ENCODE data around the gene DAPP1. TPM values are rescaled to one million over a fixed set of nuclear protein-coding genes. Genes with fewer than 3 reads are reported as not detected.
"Not testable (repeated sequence)": the region's sequence is repeated elsewhere in the genome, so short reads cannot be mapped to it uniquely, and the experiment has no call there.

The DAPP1 gene
- total RNA-seq, result 1 to 10 TPM in 1 of 2 donors, not detected in 1; 1.3 TPM

GRCh38 chr4:99816545-99817308 is at the start of gene DAPP1:
Gene DAPP1, plus strand, starts transcription at chr4:99816827. Its CDS starts 87 bp downstream, at chr4:99816914.
- no peak within 1 kb of the TSS for H3K27ac ChIP-seq
- DNase-seq (ENCODE audit: low spot score), result peak; percentile 60
- H3K36me3 ChIP-seq, result no peaks in the 10 kb centered on the region
- peaks cover 0 to 13% of the 10 kb centered on the region in 2 donors for H3K4me1 ChIP-seq
- H3K27me3 ChIP-seq, result no peaks in the 10 kb centered on the region
- no peak for TF ChIP-seq CTCF (IDR thresholded peaks at IDR 0.05)
- H3K9me3 ChIP-seq, result no peaks in the 10 kb centered on the region
- peak within 1 kb of the TSS in 1 of 2 donors; percentile 1 for H3K4me3 ChIP-seq

- H3K36me3 ChIP-seq; H3K4me3 ChIP-seq; H3K9me3 ChIP-seq; DNase-seq (ENCODE audit: low spot score); H3K4me1 ChIP-seq; H3K27me3 ChIP-seq; H3K27ac ChIP-seq: not testable (repeated sequence)
Observed at GRCh38 chr4:99770842-99771241, 45.8 kb upstream of the DAPP1 start.

GRCh38 chr4:99783940-99784339 is 32.7 kb upstream of the DAPP1 start:
- no peak for TF ChIP-seq CTCF (IDR thresholded peaks at IDR 0.05)
- DNase-seq (ENCODE audit: low spot score), result no peak
- no peaks in the 10 kb centered on the region for H3K9me3 ChIP-seq
- no peaks in the 10 kb centered on the region for H3K27me3 ChIP-seq
- no peaks in the 10 kb centered on the region for H3K36me3 ChIP-seq
- H3K27ac ChIP-seq, result no peak overlapping the region
- no peak overlapping the region for H3K4me3 ChIP-seq
- no peaks in the 10 kb centered on the region for H3K4me1 ChIP-seq

- TF ChIP-seq CTCF (IDR thresholded peaks at IDR 0.05), result no peak
- Histone ChIP-seq H3K4me1 (no peaks in the 10 kb centered on the region), H3K4me3 (no peak overlapping the region), H3K27ac (no peak overlapping the region), H3K27me3 (no peaks in the 10 kb centered on the region), H3K36me3 (no peaks in the 10 kb centered on the region), H3K9me3 (no peaks in the 10 kb centered on the region)
- DNase-seq (ENCODE audit: low spot score), result no peak
Observed at GRCh38 chr4:99784842-99785241, 31.8 kb upstream of the DAPP1 start.

- no peaks in the 10 kb centered on the region for H3K27me3 ChIP-seq
- H3K27ac ChIP-seq, result no peak overlapping the region
Observed at GRCh38 chr4:99790796-99791617, 25.6 kb upstream of the DAPP1 start.

More at GRCh38 chr4:99790796-99791617, 25.6 kb upstream of the DAPP1 start:
- H3K9me3 ChIP-seq, result no peaks in the 10 kb centered on the region
- DNase-seq (ENCODE audit: low spot score), result no peak
- no peak overlapping the region for H3K4me3 ChIP-seq
- no peaks in the 10 kb centered on the region for H3K4me1 ChIP-seq
- TF ChIP-seq CTCF (IDR thresholded peaks at IDR 0.05), result no peak
- no peaks in the 10 kb centered on the region for H3K36me3 ChIP-seq
